Transverse colon (tissue), 3 donors: ENCODE measurements around the gene MPST.
A peak's percentile ranks its signal among the peaks of the same experiment; 100 is the strongest.

Source experiments
- CTCF ChIP-seq, 5 experiments: fragments of 200-600 bp in 3 of 5; fragments of 450-650 bp in 2 of 5; sonication (generic) in 3 of 5; IDR thresholded peaks; 1 replicate in 2 of 5; 2 replicates in 3 of 5; pipeline ENCODE4 v1.5.1; 2016 to 2017; ENCODE audit warnings: antibody characterized with exemption in 5 of 5, inconsistent platforms in 3 of 5, mild to moderate bottlenecking in 2 of 5, moderate library complexity in 1 of 5
- EP300 ChIP-seq: sonication (generic); formaldehyde crosslinking; IDR thresholded peaks from one replicate; pipeline ENCODE4 v1.6.1; 2017; ENCODE audit warnings: antibody characterized with exemption, low read depth
- POLR2A ChIP-seq: fragments of 450-650 bp; IDR thresholded peaks from one replicate; pipeline ENCODE4 v1.6.1; 2016; ENCODE audit warnings: antibody characterized with exemption, mild to moderate bottlenecking, moderate library complexity

GRCh38 chr22:37045958-37046357 is 26.4 kb downstream of the MPST start:
- TF ChIP-seq CTCF (IDR thresholded peaks at IDR 0.05) (peak; percentile 25 to 51 (median 50)), POLR2A (no peak), EP300 (no peak)
